ENCODE data around the gene ANKRD2.
A peak's percentile ranks its signal among the peaks of the same experiment; 100 is the strongest.

The ANKRD2 gene

DNA sequence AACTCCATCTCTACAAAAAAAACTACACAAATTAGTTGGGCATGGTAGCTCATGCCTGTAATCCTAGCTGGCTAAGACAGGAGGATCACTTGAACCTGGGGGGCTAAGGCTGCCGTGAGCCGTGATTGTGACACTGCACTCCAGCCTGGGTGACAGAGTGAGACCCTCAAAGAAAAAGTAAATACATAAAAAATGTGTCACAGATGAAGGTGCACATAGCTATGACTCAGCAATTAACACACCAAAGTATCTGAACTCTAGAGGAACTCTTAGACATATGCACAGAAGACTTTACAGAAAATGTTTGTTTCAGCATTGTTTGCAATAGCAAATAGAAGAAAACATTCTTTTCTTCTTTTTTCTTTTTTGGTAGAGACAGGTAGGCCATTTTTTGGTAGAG, 25.2 kb downstream of the ANKRD2 start:
- no peak overlapping the region for H3K14ac ChIP-seq (ENCODE audit: low read length)
- H2BK5ac ChIP-seq (ENCODE audit: low read depth, low read length, poor library complexity), result no peak overlapping the region
- no peak overlapping the region for H3K9ac ChIP-seq (ENCODE audit: low read length)
- H3K4me3 ChIP-seq (ENCODE audit: low read depth, low read length), result no peak overlapping the region
- H3K4ac ChIP-seq (ENCODE audit: low read depth, low read length), result no peak overlapping the region
- no peaks in the 10 kb centered on the region for H3K9me3 ChIP-seq (ENCODE audit: insufficient read depth, low read depth, low read length)
- no peak overlapping the region for H4K12ac ChIP-seq (ENCODE audit: low read depth, low read length)
- no peak overlapping the region for H3K4me2 ChIP-seq (ENCODE audit: low read length)
- H2BK12ac ChIP-seq (ENCODE audit: low read length), result peak overlapping the region; percentile 16
- no peak overlapping the region for H2AFZ ChIP-seq (ENCODE audit: insufficient read depth, low read length, poor library complexity)
- H3K18ac ChIP-seq (ENCODE audit: low read length), result no peak overlapping the region
- WGBS (ENCODE audit: extremely low coverage, insufficient coverage, insufficient read length), result no CpG with 5 or more reads among the region's 2 CpGs
- H3K23ac ChIP-seq (ENCODE audit: low read length), result no peak overlapping the region
- no peak for DNase-seq
- H3K79me1 ChIP-seq (ENCODE audit: low read length), result no peaks in the 10 kb centered on the region
- H2AK5ac ChIP-seq (ENCODE audit: low read length), result no peak overlapping the region
- H4K8ac ChIP-seq (ENCODE audit: low read depth, low read length), result no peak overlapping the region
- no peak overlapping the region for H2BK120ac ChIP-seq (ENCODE audit: insufficient read depth, low read length, poor library complexity)
- no peaks in the 10 kb centered on the region for H3K36me3 ChIP-seq (ENCODE audit: control insufficient read depth in 1 of 2, insufficient read depth in 2 of 2, low read length in 2 of 2)
- no peaks in the 10 kb centered on the region for H3K27me3 ChIP-seq (ENCODE audit: insufficient read depth, low read length)
- H3K4me1 ChIP-seq (ENCODE audit: control insufficient read depth in 1 of 2, insufficient read depth in 2 of 2, low read length in 2 of 2), result peaks cover 4 to 6% of the 10 kb centered on the region in 2 experiments
- H4K91ac ChIP-seq (ENCODE audit: low read depth, low read length), result no peak overlapping the region
- no peaks in the 10 kb centered on the region for H3K79me2 ChIP-seq (ENCODE audit: control insufficient read depth, insufficient read depth, low read length, poor library complexity)
- no peak overlapping the region for H3K27ac ChIP-seq (ENCODE audit: low read depth, low read length)

DNA sequence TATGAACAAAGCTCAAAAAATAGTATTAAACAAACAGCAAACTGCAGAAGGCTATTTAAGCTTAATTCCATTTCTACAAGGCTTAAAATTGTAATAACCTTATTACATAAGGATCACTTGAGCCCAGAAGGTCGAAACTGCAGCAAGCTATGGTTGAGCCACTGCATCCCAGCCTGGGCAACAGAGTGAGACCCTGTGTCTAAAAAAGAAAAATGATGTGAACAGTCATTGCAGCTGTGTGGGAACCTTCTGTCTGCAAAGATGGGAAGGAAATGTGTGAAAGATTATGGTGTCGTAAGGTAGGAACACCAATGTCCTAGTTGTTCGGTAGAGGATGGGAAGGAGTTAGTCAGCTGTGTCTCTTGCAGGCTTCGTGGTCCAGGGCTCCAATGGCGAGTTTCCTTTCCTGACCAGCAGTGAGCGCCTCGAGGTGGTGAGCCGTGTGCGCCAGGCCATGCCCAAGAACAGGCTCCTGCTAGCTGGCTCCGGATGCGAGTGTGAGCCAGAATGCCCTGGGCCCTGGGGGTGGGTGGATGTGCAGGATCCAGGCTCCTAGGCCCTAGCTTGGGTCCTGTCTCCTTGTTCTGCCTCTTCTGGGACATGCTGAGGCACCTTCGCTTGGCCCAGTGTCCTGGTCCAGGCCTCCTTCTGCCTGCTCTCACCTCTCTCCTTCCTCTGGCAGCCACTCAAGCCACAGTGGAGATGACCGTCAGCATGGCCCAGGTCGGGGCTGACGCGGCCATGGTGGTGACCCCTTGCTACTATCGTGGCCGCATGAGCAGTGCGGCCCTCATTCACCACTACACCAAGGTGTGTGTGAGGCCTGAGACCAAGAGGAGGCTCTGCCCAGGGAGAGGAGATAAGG, 26.1 kb downstream of the ANKRD2 start:
- Histone ChIP-seq H3K4ac (ENCODE audit: low read depth, low read length) (no peak overlapping the region), H2BK5ac (ENCODE audit: low read depth, low read length, poor library complexity) (no peak overlapping the region), H3K4me3 (ENCODE audit: low read depth, low read length) (no peak overlapping the region), H2BK120ac (ENCODE audit: insufficient read depth, low read length, poor library complexity) (no peak overlapping the region), H3K79me1 (ENCODE audit: low read length) (no peaks in the 10 kb centered on the region), H2BK12ac (ENCODE audit: low read length) (no peak overlapping the region), H3K4me2 (ENCODE audit: low read length) (no peak overlapping the region), H3K79me2 (ENCODE audit: control insufficient read depth, insufficient read depth, low read length, poor library complexity) (no peaks in the 10 kb centered on the region), H3K18ac (ENCODE audit: low read length) (no peak overlapping the region), H3K23ac (ENCODE audit: low read length) (no peak overlapping the region), H3K14ac (ENCODE audit: low read length) (no peak overlapping the region), H3K27me3 (ENCODE audit: insufficient read depth, low read length) (no peaks in the 10 kb centered on the region), H2AK5ac (ENCODE audit: low read length) (no peak overlapping the region), H4K8ac (ENCODE audit: low read depth, low read length) (no peak overlapping the region), H4K91ac (ENCODE audit: low read depth, low read length) (no peak overlapping the region), H3K4me1 (ENCODE audit: control insufficient read depth in 1 of 2, insufficient read depth in 2 of 2, low read length in 2 of 2) (peaks cover 4 to 6% of the 10 kb centered on the region in 2 experiments), H3K36me3 (ENCODE audit: control insufficient read depth in 1 of 2, insufficient read depth in 2 of 2, low read length in 2 of 2) (no peaks in the 10 kb centered on the region), H3K27ac (ENCODE audit: low read depth, low read length) (no peak overlapping the region), H3K9ac (ENCODE audit: low read length) (no peak overlapping the region), H4K12ac (ENCODE audit: low read depth, low read length) (no peak overlapping the region), H2AFZ (ENCODE audit: insufficient read depth, low read length, poor library complexity) (no peak overlapping the region), H3K9me3 (ENCODE audit: insufficient read depth, low read depth, low read length) (no peaks in the 10 kb centered on the region)
- WGBS (ENCODE audit: extremely low coverage, insufficient coverage, insufficient read length), result no CpG with 5 or more reads among the region's 19 CpGs
- DNase-seq, result no peak

- Histone ChIP-seq H2BK120ac (ENCODE audit: insufficient read depth, low read length, poor library complexity) (no peak overlapping the region), H3K4me1 (ENCODE audit: control insufficient read depth in 1 of 2, insufficient read depth in 2 of 2, low read length in 2 of 2) (peaks cover 4 to 6% of the 10 kb centered on the region in 2 experiments), H3K4me3 (ENCODE audit: low read depth, low read length) (no peak overlapping the region), H3K4me2 (ENCODE audit: low read length) (no peak overlapping the region), H3K79me1 (ENCODE audit: low read length) (no peaks in the 10 kb centered on the region), H3K4ac (ENCODE audit: low read depth, low read length) (no peak overlapping the region), H3K79me2 (ENCODE audit: control insufficient read depth, insufficient read depth, low read length, poor library complexity) (no peaks in the 10 kb centered on the region), H3K23ac (ENCODE audit: low read length) (no peak overlapping the region), H2AFZ (ENCODE audit: insufficient read depth, low read length, poor library complexity) (no peak overlapping the region), H4K12ac (ENCODE audit: low read depth, low read length) (no peak overlapping the region), H4K8ac (ENCODE audit: low read depth, low read length) (no peak overlapping the region), H3K9ac (ENCODE audit: low read length) (no peak overlapping the region), H2AK5ac (ENCODE audit: low read length) (no peak overlapping the region), H3K9me3 (ENCODE audit: insufficient read depth, low read depth, low read length) (no peaks in the 10 kb centered on the region), H3K18ac (ENCODE audit: low read length) (no peak overlapping the region), H4K91ac (ENCODE audit: low read depth, low read length) (no peak overlapping the region), H2BK5ac (ENCODE audit: low read depth, low read length, poor library complexity) (no peak overlapping the region), H3K27ac (ENCODE audit: low read depth, low read length) (no peak overlapping the region), H3K36me3 (ENCODE audit: control insufficient read depth in 1 of 2, insufficient read depth in 2 of 2, low read length in 2 of 2) (no peaks in the 10 kb centered on the region), H2BK12ac (ENCODE audit: low read length) (no peak overlapping the region), H3K27me3 (ENCODE audit: insufficient read depth, low read length) (no peaks in the 10 kb centered on the region), H3K14ac (ENCODE audit: low read length) (no peak overlapping the region)
- no peak for DNase-seq
- no CpG with 5 or more reads among the region's 6 CpGs for WGBS (ENCODE audit: extremely low coverage, insufficient coverage, insufficient read length)
These were observed 26.7 kb downstream of the ANKRD2 start for GRCh38 chr10:97599272-97599619.

GRCh38 chr10:97600616-97601015, 28.0 kb downstream of the ANKRD2 start:
- H4K91ac ChIP-seq (ENCODE audit: low read depth, low read length), result no peak overlapping the region
- H2BK12ac ChIP-seq (ENCODE audit: low read length), result no peak overlapping the region
- H2BK120ac ChIP-seq (ENCODE audit: insufficient read depth, low read length, poor library complexity), result no peak overlapping the region
- H3K23ac ChIP-seq (ENCODE audit: low read length), result no peak overlapping the region
- no peak overlapping the region for H3K14ac ChIP-seq (ENCODE audit: low read length)
- no peaks in the 10 kb centered on the region for H3K36me3 ChIP-seq (ENCODE audit: control insufficient read depth in 1 of 2, insufficient read depth in 2 of 2, low read length in 2 of 2)
- H4K12ac ChIP-seq (ENCODE audit: low read depth, low read length), result no peak overlapping the region
- peaks cover 4 to 6% of the 10 kb centered on the region in 2 experiments for H3K4me1 ChIP-seq (ENCODE audit: control insufficient read depth in 1 of 2, insufficient read depth in 2 of 2, low read length in 2 of 2)
- no peak overlapping the region for H2BK5ac ChIP-seq (ENCODE audit: low read depth, low read length, poor library complexity)
- H3K27ac ChIP-seq (ENCODE audit: low read depth, low read length), result no peak overlapping the region
- no peak overlapping the region for H3K9ac ChIP-seq (ENCODE audit: low read length)
- no peak overlapping the region for H3K18ac ChIP-seq (ENCODE audit: low read length)
- no peak overlapping the region for H3K4ac ChIP-seq (ENCODE audit: low read depth, low read length)
- DNase-seq, result no peak
- H2AK5ac ChIP-seq (ENCODE audit: low read length), result no peak overlapping the region
- H3K79me2 ChIP-seq (ENCODE audit: control insufficient read depth, insufficient read depth, low read length, poor library complexity), result no peaks in the 10 kb centered on the region
- no peak overlapping the region for H3K4me3 ChIP-seq (ENCODE audit: low read depth, low read length)
- no peaks in the 10 kb centered on the region for H3K79me1 ChIP-seq (ENCODE audit: low read length)
- no peaks in the 10 kb centered on the region for H3K9me3 ChIP-seq (ENCODE audit: insufficient read depth, low read depth, low read length)
- no peak overlapping the region for H2AFZ ChIP-seq (ENCODE audit: insufficient read depth, low read length, poor library complexity)
- no peaks in the 10 kb centered on the region for H3K27me3 ChIP-seq (ENCODE audit: insufficient read depth, low read length)
- no peak overlapping the region for H4K8ac ChIP-seq (ENCODE audit: low read depth, low read length)
- no peak overlapping the region for H3K4me2 ChIP-seq (ENCODE audit: low read length)
- no CpG with 5 or more reads among the region's 1 CpG for WGBS (ENCODE audit: extremely low coverage, insufficient coverage, insufficient read length)

All from trophoblast cell (in vitro differentiated cells and primary cell).